HG03159 (cell line): Measurements from ENCODE around the gene PTPN18.
A peak's percentile ranks its signal among the peaks of the same experiment; 100 is the strongest.
"Not testable (repeated sequence)": the region's sequence is repeated elsewhere in the genome, so short reads cannot be mapped to it uniquely, and the experiment has no call there.

Experiments used
- ATAC-seq: cut with Tn5 transposase; IDR thresholded peaks from one replicate; pipeline ENCODE4 v1.9.1; 2021; ENCODE audit warnings: mild to moderate bottlenecking, moderate library complexity; ENCODE audit not compliant: unreplicated experiment

Gene PTPN18

DNA sequence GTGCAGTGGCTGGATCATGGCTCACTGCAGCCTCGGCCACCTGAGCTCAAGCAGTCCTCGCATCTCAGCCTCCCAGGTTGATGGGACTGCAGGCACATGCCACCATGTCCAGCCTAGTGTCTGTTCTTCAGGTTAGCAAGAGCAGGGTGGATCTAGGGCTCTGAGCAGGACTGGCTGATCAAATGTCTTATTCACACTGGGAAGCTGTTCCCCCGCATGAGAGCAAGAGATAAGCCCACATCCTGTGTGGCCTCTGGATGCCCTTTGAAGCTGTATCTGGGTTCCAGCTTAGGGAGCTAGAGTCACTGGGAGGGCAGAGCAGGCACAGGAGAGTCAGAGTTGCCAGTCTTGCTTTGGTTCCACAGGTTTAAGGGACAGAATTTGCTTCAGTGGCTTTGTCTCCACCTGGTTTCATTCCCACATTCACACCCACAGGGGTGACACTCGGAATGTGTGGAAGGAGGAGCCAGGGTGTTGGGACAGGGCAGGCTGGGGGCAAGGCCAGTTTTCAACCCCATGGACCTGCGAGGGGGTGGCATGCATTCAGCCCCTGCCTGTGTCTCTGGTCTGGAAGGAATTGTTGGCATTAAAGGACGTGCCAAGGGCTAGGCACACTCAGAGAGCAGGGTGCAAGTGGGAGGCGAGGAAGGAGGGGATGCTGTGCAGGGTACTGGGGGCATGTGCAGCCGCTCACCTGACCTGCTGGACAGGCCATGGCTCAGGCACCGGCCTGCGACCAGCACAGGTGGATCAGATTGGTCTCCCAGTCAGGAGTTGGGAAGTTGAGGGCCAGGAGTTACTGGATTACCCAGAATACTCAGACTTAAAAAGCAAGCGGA, 24.5 kb downstream of the PTPN18 start:
- ATAC-seq: no peak

DNA sequence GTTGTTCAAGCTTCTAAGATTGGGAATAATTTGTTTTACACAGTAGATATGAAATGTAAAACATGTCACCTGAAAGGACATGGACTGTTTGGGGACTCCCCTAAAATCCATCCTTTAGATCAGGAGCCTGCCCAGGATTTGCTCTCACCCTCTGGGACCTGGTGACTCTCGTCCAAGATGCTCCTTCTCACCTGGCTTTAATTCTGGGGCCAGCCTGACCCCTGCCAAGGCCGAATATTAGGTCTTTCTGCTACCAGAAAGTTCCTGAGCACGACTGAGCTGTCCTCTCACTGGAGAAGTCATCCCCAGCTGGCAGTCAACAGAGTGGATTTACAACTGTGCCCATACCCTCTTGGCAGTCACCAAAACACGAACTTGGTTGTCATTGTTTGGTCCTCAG, 25.3 kb downstream of the PTPN18 start:
- no peak for ATAC-seq

DNA sequence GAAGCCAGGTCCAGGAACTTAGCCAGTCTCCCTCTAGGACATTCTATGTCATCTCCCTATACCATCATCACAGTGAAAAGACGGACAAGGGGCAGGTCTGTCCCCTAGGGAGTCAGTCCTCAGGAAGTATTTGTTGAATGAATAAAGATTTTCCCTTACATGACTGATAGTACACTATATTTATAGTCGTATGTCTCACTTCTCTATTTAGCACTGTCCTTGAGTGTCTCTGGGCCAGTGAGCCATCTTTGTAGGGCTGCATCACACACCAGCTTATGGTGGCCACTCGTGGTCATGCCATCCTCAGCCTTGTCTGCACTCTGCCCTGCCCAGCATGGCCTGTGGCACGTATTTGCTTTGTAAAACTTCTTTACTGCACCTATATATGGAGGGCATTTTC, 25.8 kb downstream of the PTPN18 start:
- peak; percentile 37 for ATAC-seq

DNA sequence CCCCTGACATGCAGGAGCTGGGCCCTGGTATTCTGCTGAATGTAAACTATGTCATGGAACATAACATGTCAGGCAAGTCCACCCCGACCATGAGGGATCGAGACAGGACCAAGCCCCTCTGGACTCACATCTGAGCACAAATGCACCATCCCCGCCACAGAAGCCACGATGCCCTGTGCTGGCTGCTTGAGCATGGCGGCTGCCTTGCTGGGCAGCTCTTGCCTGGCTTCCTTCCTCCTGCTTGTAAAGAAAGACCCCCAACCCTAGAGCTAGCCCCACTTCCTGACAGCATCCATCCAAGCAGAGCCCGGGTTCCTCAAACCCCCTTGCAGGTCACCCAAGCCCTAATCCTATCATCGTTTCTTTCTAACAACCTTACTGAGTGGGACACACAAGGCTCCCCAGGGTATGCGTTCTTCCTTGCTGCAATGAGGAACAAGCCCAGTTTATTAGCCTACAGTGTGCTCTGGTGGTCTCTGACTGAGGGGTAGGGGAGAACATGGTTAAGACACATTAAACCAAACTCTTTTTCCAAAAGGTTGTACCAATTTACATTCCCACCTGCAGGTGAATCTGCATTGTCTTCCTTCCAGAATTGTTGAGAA, 26.6 kb downstream of the PTPN18 start:
- no peak for ATAC-seq

DNA sequence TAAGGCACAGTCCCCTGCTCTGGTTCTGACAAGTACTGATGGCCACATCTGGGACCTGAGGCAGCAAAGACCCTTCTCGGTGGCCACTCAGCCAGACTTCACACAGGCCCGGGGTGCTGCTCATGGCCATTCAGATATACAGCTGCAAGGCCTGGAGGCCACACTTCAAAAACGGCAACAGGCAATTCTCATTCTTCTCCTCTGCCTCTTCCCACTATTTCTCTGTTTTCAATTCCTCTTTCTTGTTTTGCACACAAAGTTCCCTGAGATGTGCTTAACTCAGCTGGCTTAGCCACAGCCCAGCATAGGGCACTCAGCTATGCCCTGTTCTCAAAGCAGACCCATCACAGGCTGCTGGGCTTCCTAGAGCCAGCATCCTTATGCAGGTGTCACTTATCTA, 29.9 kb downstream of the PTPN18 start:
- ATAC-seq: no peak

DNA sequence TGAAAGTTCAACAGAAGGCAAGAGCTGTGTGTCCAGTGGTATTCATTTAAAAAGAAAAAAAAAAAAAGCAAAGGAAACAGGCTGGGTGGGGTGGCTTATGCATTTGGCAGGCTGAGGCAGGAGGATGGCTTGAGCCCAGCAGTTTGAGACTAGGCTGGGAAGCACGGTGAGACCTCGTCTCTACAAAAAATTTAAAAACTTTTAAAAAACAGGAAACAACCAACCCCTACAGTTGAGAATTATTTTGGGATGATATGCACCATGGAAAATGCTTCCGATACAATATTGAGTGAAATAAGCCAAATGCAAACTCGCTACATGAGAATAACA, 31.2 kb downstream of the PTPN18 start:
- no peak for ATAC-seq

DNA sequence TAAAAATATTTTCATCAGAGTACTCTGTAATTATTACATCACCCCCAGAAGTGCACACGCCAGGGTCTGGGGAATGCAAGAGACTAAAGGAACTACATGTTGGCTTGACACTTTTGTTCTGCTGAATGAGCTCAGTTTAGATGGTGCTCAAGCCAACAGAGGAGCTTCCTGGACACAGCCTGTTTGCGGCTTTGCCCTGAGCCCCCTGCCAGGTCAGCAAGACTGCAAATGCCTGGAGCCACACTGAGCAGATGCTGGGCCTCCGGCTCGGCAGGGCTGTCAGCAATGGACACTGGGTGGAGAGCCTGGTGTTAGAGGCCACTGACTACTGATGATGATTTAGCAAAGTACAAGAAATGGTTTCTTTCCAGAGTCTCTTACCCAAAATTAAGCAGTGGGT, 31.9 kb downstream of the PTPN18 start:
- ATAC-seq: no peak

DNA sequence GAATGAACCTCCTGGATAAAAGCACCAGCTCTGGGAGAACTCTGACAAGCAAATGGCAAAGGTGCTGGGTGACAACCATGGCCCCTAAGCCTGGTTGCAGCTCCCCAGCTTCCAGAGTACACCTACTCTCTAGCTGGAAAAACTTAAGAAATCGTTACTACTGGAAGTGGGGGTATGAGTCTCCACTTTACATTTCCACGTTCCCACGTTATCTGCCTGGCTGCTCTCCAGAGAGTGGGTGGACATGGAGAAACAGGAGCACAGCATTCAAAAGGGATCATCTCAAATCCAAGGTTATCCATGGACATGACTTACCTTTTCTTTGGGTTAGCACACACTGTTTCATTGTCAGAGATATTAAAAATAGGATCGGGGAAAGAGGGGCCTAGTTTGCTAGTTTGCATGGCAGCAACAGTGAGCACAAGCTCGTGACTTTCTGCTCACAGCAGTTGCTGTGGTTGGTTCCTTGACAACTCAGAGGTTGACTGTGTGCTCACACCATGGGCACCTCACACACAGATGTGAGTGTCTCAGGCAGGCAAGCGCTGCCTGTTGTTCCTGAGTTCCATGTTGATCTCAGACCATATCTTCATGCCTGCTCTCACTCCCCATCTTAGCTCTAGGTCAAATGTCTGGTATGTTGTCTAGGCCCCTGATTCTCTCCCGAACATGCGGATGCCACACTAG, 32.5 kb downstream of the PTPN18 start:
- ATAC-seq: no peak

DNA sequence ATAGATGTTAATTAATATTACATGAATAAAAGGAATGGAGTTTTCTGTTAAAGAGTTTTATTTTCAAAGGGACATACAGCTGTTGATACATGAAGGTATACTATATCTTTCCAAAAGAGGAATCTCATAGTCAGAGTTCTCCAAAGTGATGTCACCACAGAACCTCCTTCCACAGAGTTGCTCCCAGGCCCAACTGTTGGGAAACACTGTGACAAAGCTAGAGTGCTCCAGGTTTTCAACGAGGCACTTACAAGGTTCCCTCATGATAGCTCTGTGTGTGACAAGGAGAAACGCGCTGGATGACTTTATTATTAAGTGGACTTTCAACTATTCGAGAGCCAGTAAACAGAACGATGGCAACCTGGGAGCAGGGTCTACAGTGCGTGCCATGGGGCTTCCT, 33.5 kb downstream of the PTPN18 start:
- no peak for ATAC-seq

DNA sequence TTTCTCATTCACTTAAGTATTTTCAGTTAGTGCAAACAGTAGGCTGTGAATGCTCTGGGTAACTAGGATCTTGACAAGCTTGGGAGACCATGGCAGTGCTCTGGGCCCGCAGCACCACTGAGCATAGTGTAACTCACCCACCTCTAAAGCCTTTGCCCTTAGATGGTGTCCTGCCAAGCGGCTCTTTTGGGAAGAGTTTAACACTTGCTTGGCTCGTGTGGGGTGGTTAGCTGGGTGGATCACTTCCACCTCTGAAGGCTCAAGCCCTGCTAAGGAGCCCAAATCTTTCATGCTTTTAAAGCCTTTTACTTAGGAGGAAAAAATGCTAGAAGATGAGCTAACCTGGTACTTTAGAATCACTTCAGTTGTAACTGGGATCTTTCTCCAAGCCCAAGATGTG, 33.9 kb downstream of the PTPN18 start:
- no peak for ATAC-seq

DNA sequence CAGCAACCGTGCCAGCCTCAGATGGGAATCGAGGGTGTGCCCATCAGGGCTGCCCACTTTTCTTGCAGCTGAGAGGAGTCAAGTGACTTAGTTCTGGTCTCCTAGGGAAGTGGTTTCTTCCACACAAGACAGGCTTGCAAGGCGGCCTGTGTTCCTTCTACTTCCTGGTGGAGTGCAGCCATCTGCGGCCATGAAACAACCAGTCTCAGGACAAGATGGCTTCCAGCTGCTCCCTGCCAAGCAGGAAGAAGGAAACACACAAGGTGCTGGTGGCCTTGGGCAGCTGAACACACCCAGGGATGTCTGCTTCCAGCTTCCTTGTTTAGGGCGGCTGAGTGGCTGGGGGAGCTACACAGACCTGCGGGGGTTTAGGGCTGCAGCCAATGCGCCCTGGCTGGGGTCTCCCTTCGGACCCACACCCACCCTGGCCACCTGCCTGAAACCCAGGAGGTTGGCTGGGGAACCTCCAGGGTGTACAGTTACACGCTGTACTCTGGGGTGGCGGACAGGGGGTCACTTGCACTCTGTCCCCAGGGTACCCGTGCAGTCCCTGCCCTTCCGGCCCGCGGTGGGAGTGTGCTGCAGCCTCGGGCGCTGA, 34.7 kb downstream of the PTPN18 start:
- ATAC-seq: peak; percentile 5

DNA sequence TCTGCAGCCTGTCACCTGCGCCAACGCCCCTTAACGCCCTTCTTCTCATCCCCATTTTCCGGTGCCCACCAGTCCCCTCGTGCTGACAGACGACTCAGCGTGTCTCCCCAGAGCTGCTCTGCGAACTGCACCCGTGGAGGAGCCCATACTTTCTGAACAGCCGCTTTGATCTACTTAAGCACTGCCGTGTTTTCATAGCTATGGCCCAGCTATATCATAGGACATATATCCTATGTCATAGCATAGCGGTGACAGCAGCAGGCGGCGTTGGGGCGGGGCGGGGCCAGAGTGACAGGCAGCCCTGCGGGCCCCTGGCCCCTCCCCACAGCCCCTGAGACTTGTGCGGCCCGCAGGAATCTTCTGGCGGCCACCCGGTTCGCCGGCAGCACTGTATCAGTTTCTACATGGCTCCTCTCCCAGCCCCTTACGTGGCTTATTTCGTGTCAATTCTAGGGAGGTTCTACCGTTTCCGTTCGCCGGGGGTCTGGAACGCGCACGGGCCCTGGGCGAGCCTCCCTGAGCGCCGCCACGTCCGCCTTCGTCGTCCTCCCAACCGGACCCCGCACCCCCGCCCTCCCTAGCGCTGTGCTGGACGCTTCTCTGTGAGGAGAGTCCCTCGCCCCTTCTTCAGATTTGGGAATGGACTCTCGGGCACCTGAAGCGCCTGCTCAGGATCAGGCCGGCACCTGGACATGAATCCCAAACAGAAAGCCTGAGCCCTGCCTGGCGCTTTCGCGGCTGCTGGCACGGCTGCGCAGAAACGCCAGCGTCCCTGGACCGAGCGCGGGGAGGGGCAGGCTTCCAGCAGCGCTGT, 35.4 kb downstream of the PTPN18 start:
- peak; percentile 88 for ATAC-seq

DNA sequence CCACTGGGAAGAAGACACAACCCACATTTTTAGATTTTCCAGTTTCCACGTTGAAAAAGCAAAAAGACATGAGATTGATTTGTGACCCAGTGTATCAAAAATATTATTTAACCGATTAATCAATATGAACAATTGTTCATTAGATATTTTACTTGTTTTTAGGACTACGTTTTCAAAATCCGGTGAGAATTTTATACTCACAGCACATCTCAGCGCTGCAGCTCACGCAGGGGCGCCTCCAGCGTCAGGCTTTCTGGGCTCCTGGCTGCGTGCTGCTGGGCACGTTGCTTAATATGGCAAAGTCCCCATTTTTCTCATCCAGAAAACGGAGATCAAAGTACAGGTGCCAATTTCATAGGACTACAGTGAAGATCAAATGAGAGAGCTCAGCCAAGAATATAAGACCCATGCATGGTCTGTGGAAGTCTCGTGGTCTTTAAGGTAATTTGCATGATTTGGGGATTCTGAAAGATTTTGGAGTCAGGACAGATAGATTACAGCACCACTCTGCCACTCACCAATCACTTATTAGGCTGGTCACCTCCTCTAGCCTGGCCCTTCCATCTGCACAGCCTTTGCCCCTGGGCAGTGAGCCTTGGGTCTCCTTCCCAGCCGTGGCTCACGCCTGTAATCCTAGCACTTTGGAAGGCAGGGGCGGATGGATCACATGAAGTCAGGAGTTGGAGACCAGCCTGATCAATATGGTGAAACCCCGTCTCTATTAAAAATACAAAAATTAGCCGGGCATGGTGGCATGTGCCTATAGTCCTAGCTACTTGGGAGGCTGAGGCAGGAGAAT, 36.2 kb downstream of the PTPN18 start:
- ATAC-seq: no peak

DNA sequence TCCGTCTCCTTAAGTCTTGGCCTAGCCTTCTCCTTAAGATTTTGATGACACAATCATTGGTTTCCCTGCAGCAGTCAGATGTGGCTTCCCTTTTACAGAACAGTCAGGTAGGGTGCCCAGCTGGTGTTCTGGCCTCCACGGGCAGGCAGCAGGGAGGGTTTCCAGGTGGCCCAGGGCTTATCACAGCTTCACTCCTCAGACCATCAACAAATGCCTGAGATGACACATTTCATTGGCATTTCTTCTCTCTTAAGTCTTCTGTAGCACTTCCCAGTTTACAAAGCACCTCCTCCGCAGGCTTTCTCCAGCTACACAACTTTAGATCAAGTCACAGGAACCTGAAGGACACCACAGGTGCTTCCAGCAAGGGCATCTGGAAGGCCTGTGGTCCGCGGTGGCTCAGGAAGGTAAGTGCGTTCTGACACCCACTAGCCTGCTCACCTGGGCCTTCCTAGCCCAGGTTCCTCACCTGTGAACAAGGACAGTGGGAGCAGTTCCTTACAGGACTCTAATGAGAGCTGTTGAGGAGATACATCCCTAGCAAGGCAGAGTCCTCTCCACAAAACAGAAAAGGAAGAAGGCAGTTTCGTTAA, 37.6 kb downstream of the PTPN18 start:
- ATAC-seq: no peak

DNA sequence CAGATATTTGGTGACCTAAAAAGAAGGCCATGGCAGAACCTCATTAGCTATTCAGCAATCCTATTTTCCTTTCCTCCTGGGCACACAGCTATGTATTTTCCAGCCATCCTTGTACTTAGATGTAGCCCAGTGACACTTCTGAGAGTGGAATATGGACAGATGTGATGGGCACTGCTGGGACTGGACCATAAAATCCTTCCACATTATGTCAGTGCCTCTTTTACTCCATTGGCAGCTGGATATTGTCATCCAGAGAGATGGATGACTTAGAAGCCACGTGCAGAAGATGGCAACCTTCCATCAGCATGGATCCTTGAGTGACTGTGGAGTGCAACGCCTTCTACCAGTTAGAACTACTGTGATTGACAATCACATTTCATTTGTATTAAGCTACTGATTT, 50.4 kb downstream of the PTPN18 start:
- ATAC-seq: not testable (repeated sequence)

DNA sequence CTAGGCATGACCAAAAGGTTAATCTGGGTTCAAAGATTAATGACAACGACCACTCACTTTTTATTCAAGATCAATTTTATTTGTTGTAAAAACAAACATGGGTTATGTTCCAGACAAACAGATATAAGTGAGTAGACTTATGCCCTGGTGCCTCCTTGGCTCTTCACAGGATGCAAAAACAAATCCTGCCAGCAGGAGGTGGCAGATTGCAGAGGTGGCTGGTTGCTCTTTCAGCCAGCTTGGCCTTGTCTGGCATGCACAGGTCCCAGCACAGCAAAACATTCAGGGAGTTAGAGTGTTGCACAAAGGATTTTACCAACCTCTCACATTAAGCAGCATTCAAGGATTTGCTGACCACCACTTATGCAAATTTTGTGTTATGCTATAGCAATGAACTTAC, 60.8 kb downstream of the PTPN18 start:
- ATAC-seq: not testable (repeated sequence)

DNA sequence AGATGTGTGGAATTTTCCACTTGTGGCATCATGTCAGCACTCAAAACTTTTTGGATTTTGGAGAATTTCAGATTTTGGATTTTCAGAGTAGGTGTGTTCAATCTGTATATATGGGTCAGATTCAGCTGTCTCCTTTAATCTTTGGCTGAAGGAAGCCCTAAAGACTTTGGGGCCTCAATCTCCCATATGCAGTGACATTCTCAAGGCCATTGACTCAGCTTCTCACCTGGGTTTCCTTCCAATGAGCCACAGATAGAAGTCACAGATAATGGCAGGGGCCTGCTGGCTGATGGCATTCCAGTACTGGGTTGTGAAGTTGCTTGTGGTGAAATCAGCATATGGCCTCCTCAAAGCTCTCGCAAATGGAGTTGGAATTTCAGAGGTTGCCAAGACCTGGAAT, 63.0 kb downstream of the PTPN18 start:
- not testable (repeated sequence) for ATAC-seq
